Activated T-cell treated with anti-CD3 and anti-CD28 coated beads, Interleukin-2, amount 50 U/mL, for 1 hour (primary cell): ENCODE results near the gene DGKD.
A peak's percentile ranks its signal among the peaks of the same experiment; 100 is the strongest.

Experiments
- DNase-seq: peaks from one replicate; pipeline ENCODE4 v3.0.0-alpha.2; 2020

DGKD gene

GRCh38 chr2:233462826-233463470, 108.7 kb downstream of the DGKD start:
- DNase-seq = no peak

DNA sequence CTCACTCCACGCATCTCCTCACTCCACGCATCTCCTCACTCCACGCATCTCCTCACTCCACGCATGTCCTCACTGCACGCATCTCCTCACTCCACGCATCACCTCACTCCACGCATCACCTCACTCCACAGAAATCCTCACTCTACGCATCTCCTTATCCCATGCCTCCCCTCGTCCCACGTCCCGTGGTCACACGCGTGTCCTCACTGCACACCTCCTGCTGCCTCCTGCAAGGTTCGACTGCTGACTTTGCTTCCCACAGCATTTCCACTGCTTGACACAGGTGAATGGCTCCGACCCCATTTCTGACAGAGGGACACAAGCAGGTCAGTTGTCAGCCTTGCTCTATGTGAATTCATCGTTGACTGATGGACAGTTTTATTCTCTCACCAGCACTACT, 109.3 kb downstream of the DGKD start:
- no peak for DNase-seq

DNA sequence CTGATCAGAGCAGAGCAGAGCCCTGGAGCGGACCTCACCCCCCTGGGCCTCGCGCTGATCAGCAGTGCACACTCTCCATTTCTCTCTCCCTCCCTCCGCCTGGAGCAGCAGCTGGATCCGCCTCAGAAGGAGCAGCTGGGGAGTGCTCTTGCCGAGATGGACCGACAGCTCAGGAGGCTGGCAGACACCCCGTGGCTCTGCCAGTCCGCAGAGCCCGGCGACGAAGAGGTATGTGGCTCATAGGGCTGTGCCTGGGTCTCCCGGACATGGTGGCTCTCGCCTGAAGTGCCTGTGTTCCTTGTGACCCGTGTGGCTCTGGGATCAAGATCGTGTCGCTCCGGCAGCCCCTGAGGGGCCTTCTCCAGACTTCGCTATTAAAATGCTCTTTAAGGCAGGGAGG, 109.8 kb downstream of the DGKD start:
- no peak for DNase-seq

DNA sequence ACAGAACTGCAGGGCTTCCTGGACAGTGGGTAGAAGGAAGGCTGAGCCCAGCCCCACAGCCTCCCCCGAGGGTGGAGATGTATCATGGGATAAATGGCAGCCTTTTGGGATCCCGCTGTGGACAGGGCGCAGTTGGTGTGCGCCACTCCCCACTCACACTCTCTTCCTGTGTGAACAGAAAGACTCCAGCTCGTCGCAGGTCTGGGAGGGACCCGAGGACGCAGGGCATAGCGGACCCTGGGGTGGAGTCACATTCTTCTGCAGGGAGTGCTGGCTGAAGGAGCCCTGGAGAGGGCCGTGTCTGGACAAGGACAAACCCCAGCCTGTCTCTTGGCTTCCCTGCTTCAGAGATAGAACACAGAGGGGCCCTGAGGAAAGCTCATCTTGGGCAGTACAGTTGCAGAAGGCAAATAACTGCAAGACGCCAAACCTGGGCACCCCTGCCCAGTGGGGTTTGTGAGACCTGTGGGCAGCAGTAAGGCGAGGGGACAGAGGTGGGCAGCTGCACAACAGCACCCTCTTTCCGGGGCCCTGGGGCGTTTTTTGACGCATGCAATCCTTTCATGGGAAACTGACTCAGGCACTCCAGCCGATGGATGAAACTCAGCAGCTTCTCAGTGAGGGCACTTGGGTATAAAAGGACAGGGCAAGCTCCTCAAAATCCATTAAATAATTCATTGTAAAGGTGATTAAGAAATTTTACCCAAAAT, 110.4 kb downstream of the DGKD start:
- no peak for DNase-seq

- no peak for DNase-seq
Observed at GRCh38 chr2:233466991-233467603, 112.8 kb downstream of the DGKD start.

DNA sequence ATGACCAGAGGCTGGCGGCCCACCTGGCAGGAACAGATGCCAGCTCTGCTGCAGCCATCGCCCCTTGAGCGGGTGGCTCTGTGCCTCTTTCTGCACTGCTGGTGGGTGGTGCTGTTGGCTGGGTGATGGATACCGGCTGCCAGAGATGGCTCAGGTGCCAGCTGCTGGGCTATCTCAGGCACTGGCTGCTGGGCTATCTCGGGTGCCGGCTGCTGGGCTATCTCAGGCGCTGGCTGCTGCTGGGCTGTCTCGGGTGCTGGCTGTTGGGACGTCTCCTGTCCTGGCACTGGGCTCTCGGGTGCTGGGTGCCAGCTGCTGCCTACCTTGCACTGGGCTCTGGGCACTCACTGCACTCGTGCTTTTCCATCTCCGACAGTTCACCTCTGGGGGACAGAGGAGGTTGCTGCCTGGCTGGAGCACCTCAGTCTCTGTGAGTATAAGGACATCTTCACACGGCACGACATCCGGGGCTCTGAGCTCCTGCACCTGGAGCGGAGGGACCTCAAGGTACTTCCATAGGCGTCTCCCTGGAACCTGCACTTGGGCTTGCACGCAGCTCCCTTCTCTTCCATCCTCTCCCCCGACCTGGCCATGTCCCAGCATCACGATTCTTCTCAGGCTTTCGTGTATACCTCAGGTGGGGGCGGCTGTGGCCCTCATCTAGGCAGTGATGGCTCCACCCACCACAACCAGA, 113.9 kb downstream of the DGKD start:
- DNase-seq = peak; percentile 14

DNA sequence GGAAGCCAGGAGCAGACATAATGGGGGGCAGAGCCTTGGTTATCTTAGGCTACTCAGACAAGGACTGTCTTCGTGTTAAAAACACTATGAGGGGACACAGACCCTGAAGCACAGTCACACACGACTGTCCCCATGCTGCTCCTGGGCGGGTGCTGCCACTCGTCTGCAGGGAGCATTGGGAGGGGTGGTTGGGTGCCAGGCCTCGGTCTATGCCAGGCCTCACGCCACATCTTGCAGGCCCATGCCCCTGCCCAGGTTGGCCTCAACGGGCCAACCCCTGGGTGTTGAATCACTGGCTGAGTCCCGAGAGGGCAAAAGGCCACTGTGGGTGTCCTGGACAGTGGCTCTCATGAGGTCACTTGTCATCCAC, 114.4 kb downstream of the DGKD start:
- DNase-seq = peak; percentile 17

DNA sequence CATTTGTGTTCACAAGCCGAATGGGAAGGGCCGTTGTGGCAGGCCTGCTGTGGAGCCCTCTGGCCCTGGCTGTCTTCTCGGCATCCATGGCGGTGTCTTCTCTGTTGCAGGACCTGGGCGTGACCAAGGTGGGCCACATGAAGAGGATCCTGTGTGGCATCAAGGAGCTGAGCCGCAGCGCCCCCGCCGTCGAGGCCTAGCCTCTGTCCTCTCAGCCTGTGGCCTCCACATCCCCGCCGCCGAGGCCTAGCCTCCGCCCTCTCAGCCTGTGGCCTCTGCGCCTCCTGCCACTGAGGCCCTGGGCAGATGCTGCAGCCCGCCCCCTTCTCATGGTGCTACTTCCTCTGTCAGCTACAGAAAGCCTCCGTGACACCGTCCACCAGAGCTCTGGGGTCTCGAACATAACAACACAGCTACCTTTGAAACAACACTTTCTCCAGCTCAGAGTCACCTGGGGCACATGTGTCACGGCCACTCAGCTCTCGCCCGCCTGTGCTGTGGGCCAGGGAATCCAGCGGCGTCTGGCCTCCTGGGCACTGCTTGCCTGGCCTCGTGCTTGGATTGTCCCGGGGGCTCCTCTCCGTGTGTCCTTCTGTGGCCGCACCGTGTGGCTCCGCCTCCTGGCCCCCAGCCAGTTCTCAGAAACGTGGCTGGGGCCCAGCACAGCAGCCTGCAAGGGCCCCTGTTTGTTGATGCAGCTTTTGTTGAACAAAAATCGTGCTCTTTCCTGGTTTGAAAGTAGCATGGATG, 115.1 kb downstream of the DGKD start:
- DNase-seq = peak; percentile 10

DNA sequence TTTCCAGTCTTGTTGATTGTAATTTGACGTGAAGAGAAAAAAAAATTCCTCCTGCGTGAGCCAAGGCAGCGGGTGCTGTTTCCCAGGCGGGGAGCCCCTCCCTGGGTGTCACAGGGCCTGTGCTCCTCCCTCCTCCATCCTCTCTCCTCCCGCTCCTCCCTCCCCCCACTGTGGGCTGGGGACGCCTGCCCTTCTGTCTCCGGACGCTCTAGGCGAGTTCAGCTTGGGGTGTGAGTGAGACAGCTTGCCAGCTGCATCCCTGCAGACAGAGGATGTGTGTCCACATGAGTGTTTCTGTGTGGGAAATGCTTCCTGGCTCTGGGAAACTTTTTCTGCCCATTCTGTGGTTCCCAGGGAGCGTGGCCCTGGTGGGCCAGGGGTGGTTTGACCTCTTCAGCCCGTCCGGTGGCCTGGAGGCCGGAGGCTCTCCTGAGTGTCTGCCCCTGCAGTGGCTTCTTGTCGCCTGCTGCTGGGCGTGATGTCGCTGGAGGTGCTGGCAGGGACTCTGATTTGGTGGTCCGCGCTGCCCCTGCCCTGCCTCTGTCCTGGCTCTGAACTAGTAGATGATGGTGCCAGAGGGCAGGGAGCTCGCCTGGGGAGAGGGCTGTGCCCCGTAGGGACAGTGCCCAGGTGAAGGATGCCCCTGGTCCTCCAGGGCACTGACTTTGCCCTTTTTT, 115.9 kb downstream of the DGKD start:
- peak; percentile 10 for DNase-seq

DNA sequence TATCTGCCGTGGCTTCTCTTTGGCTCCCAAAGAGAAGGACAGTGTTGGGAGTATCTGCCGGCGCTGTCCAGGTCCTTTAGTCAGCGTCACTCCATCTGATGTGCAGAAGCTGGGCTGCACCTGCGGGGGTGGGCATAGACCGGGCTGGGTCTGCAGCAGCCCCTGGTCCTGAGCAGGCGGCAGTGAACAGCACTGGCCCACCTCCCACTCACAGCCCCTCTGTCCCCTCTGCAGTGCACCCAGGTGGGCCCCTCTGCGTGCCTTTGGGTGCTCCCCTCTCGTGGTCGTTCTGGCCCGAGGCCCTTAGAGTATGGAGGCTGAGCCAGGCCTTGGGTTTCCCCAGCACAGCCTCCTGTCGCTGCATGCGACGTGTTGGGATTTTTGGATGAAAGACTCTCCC, 116.5 kb downstream of the DGKD start:
- DNase-seq = peak; percentile 4

GRCh38 chr2:233471291-233472035, 117.2 kb downstream of the DGKD start:
- peak; percentile 11 for DNase-seq

- peak; percentile 10 for DNase-seq
Observed at GRCh38 chr2:233473386-233473791, 119.1 kb downstream of the DGKD start.

DNA sequence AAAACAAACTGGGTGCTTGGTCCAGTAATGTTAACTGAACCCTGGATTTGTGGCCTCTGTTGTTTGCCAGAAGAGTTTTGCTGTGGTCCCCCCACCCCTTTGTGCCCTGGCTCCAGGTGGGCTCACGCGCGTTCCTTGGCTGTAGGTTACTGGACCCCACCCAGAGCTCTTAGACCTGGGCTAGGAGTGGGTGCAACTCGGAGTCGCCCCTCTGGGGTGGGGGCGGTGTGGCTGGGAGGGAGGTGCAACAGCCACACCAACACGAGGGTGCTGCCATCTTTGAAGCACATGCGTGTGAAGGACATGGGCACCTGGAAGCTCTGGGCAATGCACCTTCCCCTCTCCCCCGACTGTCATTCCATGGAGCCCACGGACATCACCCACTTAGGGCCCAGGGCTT, 119.6 kb downstream of the DGKD start:
- no peak for DNase-seq

DNA sequence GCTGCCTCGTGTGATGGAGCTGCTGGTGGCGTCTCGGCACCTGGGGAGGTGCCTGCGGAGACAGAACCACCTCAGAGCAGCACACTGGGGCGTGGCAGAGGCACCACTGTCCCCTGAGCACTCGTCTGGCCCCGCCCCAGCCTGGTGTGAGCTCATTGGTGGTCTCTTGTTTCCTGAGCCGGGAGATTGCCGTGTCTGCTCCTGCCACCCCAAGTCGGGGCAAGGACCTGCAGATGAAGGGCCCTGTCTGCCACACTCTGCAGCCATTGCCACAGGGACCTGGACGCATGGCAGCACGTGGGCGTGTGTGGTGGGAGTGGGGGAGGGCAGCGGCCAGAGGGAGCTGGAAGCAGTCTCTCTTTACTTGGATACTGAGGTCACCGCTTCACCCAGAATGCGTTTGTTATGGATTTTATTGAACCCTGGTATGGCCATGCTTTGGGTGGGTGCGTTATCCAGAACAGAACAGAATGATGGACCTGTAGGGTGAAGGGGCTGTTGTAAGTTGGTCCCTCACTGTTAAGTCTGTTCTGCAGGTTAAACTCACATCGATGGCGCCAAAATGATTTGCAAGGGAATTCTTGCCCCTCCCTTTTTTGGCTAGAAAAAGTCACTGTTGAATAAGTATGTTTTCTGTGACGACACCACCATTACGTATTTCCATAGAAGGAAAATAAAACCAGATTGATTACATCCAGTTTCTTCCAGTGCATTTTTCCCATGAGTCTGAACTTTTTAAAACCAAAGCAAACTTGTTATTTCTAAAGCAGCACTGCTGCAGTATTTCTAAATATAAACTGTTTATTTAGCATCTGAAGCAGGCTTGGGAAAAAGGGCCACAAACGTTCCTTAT, 120.2 kb downstream of the DGKD start:
- DNase-seq = no peak

GRCh38 chr2:233476063-233476410, 121.7 kb downstream of the DGKD start:
- DNase-seq = no peak

DNA sequence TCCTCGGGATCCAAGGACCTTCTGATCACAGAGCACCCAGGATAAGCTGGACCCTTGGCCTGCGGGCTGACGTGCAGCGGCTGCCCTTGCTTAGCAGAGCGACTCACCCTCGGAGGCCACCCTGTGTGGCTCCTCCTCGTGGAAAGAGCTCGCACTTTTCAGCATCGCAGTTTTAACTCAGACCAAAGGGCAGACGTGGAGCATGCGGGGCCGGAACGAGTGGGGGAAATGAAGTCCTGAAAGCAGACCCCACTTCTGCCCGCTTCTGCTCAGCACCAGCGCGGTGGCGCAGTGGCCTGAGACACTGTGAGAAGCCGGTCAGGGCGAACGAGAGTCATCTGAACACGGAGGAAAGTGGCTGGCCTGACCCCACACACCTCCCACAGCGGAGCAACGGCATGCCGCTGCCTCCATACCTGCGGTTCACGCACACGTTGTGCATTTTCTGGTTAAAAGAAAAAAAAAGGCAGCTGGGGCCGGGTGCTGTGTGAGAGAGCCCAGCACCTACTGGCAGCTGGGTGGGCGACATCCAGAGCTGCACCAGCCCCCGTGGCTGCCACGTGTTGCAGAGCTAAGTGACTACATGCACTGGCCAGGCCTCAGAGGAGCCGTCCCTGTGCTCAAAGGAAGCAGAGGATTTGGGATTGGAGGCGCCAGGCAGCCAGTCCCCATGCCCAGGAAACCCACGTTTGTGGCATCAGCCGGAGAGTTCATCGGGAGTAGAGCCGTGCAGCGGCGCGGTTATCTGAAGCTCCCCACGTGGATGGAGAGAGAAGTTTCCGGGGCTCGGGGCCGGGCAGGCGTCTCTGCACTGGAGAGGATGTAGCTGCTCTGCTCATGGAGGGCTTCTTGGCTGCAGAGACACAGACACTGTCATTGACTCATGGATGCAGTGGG, 122.6 kb downstream of the DGKD start:
- DNase-seq = no peak

DNA sequence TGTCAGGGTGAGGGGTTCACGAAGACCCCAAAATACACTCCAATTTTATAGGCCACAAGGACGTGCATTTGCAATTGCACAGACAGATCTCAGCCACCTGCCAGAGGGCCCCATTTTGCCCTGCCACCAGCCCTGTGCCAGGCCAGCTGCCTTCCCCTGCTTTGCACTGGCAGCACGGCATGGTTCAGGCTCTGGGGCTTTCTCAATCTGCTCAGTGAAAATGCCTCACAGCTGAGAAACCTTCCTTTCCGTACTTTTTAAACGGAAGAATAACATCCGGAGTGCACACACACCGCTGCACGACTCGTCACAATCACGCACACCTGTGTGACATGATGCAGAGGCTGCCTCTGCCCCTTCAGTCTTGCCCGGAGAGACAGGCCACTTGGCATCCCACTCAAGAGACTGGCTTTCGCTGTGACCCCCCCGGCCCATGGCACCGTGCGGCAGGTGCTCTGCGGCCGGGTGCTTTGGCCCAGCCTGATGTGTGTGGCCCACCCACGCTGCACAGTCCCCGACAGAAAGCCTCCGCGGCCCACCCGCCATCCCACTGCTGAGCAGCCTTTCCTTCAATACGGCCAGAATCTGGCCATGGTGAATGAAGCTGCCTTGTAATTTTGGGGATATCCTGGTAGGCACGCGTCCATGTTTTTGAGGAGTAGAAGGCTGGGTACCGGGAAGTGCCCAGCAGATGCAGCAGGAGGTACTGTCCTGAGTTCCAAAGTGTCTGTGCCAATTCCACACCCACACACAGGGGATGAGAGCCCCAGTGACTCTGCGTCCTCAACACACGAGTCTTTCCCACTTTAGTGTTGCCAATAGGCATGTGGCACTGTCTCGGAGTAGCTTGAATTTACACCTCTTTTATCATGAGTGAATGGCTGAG, 123.5 kb downstream of the DGKD start:
- DNase-seq = no peak

DNA sequence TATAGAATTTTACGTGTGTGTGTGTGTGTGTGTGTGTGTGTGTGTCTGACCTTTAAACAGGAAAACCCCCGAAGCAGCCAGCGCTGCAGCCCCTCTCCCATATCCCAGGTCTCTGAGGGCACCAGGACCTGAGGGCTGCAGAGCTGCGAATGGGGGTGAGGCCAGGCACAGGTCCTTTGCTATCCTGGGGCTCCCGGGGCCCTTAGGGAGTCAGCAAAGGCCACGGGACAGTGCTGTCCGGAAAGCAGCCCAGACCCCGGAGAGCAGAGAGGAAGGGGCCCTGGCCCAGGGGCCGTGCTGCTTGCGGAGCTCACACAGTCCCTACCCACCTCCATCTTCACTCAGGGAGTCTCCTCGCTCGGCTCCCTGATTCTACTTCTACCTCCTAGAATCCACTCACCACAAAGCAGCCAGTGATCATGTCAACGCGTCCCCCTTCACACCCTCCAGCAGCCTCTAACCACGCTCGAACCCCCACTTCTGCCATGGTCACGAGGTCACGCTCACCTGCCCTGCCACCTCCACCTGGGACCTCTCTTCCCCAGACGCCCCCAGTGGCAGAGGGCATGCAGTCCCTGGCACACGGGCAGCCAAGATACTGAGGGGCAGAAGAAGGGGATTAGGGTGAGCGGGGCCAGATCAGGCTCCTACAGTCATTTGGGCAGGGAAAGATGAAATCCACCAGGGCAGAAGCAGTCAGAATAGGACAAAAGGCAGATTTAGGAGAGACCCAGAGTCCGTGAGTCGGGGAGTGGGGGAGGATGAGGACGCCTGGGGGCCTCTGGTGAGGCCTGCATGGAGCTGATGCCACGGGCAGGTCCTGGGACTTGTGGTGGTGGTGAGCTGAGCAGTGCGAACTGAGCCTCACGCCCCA, 125.6 kb downstream of the DGKD start:
- no peak for DNase-seq
